CD8-positive, alpha-beta memory T cell (primary cell): ENCODE measurements around the gene MTRF1. TPM values are rescaled to one million over a fixed set of nuclear protein-coding genes. Genes with fewer than 3 reads are reported as not detected.

Source experiments
- CTCF ChIA-PET: fragments of 350-600 bp; sonication (Branson Sonifier 250); formaldehyde crosslinking; loops from one replicate; lab custom pipeline; 2021; ENCODE audit warnings: antibody characterized with exemption; lab: Charles Lee
- POLR2A ChIA-PET: fragments of 350-600 bp; sonication (Branson Sonifier 250); formaldehyde crosslinking; loops from one replicate; lab custom pipeline; 2021; ENCODE audit warnings: antibody characterized with exemption; lab: Charles Lee
- DNase-seq, 5 donors: peaks; one replicate each; pipeline versions ENCODE4 v3.0.0 to v3.0.0-alpha.2; 2020 to 2022; ENCODE audit warnings: mixed read lengths in 1 of 5
- H3K27ac ChIP-seq: one replicate; pipeline ENCODE4 v1.7.0; 2013; ENCODE audit warnings: low read depth, mild to moderate bottlenecking, low read length, moderate library complexity
- H3K27me3 ChIP-seq: 2 replicates; pipeline ENCODE4 v1.7.0; 2013; ENCODE audit warnings: low read length, mild to moderate bottlenecking; ENCODE audit not compliant: insufficient read depth, poor library complexity, severe bottlenecking
- H3K36me3 ChIP-seq: 2 replicates; pipeline ENCODE4 v1.7.0; 2013; ENCODE audit warnings: mild to moderate bottlenecking, low read length, moderate library complexity; ENCODE audit not compliant: insufficient read depth
- H3K4me1 ChIP-seq: 2 replicates; pipeline ENCODE4 v1.7.0; 2013; ENCODE audit warnings: mild to moderate bottlenecking, low read length, moderate library complexity; ENCODE audit not compliant: insufficient read depth
- H3K4me3 ChIP-seq: 2 replicates; pipeline ENCODE4 v1.7.0; 2013; ENCODE audit warnings: mild to moderate bottlenecking, low read length
- H3K9me3 ChIP-seq: 2 replicates; pipeline ENCODE4 v1.7.0; 2013; ENCODE audit warnings: mild to moderate bottlenecking, low read length
- H3K27ac Mint-ChIP-seq, 8 donors: one replicate each; pipeline ENCODE4 v1.8.0; 2020 to 2021; ENCODE audit warnings: mixed read lengths in 8 of 8, mild to moderate bottlenecking in 6 of 8, inconsistent platforms in 3 of 8, moderate library complexity in 3 of 8
- H3K27me3 Mint-ChIP-seq, 2 donors: one replicate each; pipeline ENCODE4 v1.8.0; 2020 to 2021; ENCODE audit warnings: mixed read lengths in 2 of 2, mild to moderate bottlenecking in 1 of 2, moderate library complexity in 1 of 2
- H3K36me3 Mint-ChIP-seq, 3 donors: one replicate each; pipeline ENCODE4 v1.8.0; 2020 to 2021; ENCODE audit warnings: mixed read lengths in 3 of 3, inconsistent platforms in 1 of 3, mild to moderate bottlenecking in 1 of 3
- H3K4me1 Mint-ChIP-seq, 3 donors: one replicate each; pipeline ENCODE4 v1.8.0; 2020 to 2021; ENCODE audit warnings: mixed read lengths in 3 of 3, inconsistent platforms in 1 of 3, mild to moderate bottlenecking in 1 of 3
- H3K4me3 Mint-ChIP-seq, 7 donors: one replicate each; pipeline ENCODE4 v1.8.0; 2020 to 2021; ENCODE audit warnings: mixed read lengths in 7 of 7, mild to moderate bottlenecking in 6 of 7, moderate library complexity in 4 of 7, inconsistent platforms in 2 of 7
- H3K9me3 Mint-ChIP-seq, 5 donors: one replicate each; pipeline ENCODE4 v1.8.0; 2020 to 2022; ENCODE audit warnings: mixed read lengths in 5 of 5, mild to moderate bottlenecking in 3 of 5, moderate library complexity in 2 of 5, inconsistent platforms in 1 of 5
- polyA plus RNA-seq: library from polyadenylated mRNA; unstranded; fragments of 300-500 nt; fragmentation: Illumina TruSeq; gene quantifications from one replicate; pipeline ENCODE4 v1.2.3, GENCODE V29; 2021
- total RNA-seq, 2 experiments: library from RNA; stranded (reverse); gene quantifications; one replicate each; pipeline ENCODE4 v1.2.3, GENCODE V29; 2021

Gene MTRF1
- total and polyA plus RNA-seq, 3 experiments from 2014 or later, result 11.5 to 18.8 (median 17.3) TPM

DNA sequence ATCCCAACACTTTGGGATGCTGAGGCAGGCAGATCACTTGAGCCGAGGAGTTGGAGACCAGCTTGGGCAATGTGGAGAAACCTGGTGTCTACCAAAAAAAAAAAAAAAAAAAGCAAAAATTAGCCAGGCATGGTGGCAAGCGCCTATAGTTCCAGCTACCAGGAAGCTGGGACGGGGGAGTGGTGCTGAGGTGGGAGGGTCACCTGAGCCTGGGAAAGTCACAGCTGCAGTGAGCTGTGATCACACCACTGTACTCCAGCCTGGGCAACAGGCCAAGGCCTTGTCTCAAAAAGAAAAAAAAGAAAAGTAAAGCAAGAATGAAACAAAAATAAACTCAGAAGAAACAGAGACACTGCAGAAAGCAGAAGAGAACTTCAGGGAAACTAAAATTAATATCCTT lies 31.6 kb downstream of the MTRF1 start:
- Mint-ChIP-seq H3K27me3 (no peaks in the 10 kb centered on the region), H3K4me1 (peaks cover 0 to 13% (median 8%) of the 10 kb centered on the region in 3 donors), H3K36me3 (peaks cover 11 to 60% (median 20%) of the 10 kb centered on the region in 3 donors), H3K9me3 (no peaks in the 10 kb centered on the region), H3K4me3 (no peak overlapping the region), H3K27ac (peak overlapping the region in 2 of 8 donors; percentile 27 to 43)
- no peaks in the 10 kb centered on the region for H3K9me3 ChIP-seq
- H3K4me1 ChIP-seq, result no peaks in the 10 kb centered on the region
- ChIA-PET CTCF (interaction anchor here (1.2 to 2.2 kb wide), 2 partner anchors 9 to 421 kb away, joined by 3 to 6 read pairs; no protein-coding TSS in a partner anchor), POLR2A (no interaction called here)
- DNase-seq, result no peak
- no peaks in the 10 kb centered on the region for H3K27me3 ChIP-seq
- no peak overlapping the region for H3K27ac ChIP-seq
- H3K36me3 ChIP-seq, result peaks cover 9% of the 10 kb centered on the region
- no peak overlapping the region for H3K4me3 ChIP-seq

DNA sequence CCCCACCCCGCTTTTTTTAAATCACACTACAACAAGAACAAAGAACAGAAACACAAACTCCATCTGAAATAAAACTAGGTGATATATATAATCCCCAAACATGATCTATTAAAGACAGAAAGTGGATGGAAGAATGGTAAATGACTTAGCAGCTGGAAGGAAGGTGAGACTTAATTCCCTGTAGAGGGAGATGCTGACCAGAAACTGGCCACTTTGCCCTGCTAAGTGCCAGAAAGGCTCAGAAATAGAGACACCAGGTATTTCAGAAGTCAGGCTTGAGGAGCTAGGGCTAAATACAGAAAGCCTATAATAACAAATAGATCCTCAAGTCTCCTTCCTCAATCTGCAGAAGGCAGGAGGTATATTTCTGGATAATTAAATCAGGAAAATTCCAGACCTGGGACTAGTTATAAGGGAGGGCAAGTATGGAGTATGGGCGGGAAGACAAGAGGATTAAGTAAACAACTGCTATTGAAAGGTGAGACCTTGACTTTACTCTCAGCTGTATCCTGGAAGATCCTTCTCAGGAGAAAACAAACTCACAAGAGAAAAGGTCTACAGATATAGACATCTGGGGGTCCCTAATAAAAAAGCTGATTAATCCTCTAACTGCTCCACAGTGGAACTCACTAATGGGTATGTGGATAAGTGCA lies 32.2 kb downstream of the MTRF1 start:
- Histone ChIP-seq H3K4me1 (no peaks in the 10 kb centered on the region), H3K9me3 (no peaks in the 10 kb centered on the region), H3K36me3 (peaks cover 9% of the 10 kb centered on the region), H3K27ac (no peak overlapping the region), H3K4me3 (no peak overlapping the region), H3K27me3 (no peaks in the 10 kb centered on the region)
- no peak for DNase-seq
- Mint-ChIP-seq H3K4me3 (no peak overlapping the region), H3K9me3 (no peaks in the 10 kb centered on the region), H3K27me3 (no peaks in the 10 kb centered on the region), H3K27ac (peak overlapping the region in 5 of 8 donors; percentile 23 to 43 (median 27)), H3K4me1 (peaks cover 0 to 13% (median 8%) of the 10 kb centered on the region in 3 donors), H3K36me3 (peaks cover 11 to 60% (median 15%) of the 10 kb centered on the region in 3 donors)
- POLR2A ChIA-PET, result no interaction called here
- CTCF ChIA-PET, result interaction anchor here (2.2 kb wide), 1 partner anchor 8 kb away, joined by 6 read pairs; no protein-coding TSS in a partner anchor

GRCh38 chr13:41229356-41229755 lies 34.0 kb downstream of the MTRF1 start:
- no peak overlapping the region for H3K4me3 ChIP-seq
- peaks cover 9% of the 10 kb centered on the region for H3K36me3 ChIP-seq
- H3K4me1 Mint-ChIP-seq, result peaks cover 0 to 13% (median 8%) of the 10 kb centered on the region in 3 donors
- no peaks in the 10 kb centered on the region for H3K27me3 Mint-ChIP-seq
- no peak overlapping the region for H3K27ac ChIP-seq
- H3K4me1 ChIP-seq, result no peaks in the 10 kb centered on the region
- no peaks in the 10 kb centered on the region for H3K9me3 Mint-ChIP-seq
- DNase-seq, result no peak
- H3K4me3 Mint-ChIP-seq, result peak overlapping the region in 1 of 7 donors; percentile 13
- no peaks in the 10 kb centered on the region for H3K9me3 ChIP-seq
- POLR2A ChIA-PET, result no interaction called here
- H3K27ac Mint-ChIP-seq, result no peak overlapping the region
- H3K27me3 ChIP-seq, result no peaks in the 10 kb centered on the region
- H3K36me3 Mint-ChIP-seq, result peaks cover 11 to 55% (median 12%) of the 10 kb centered on the region in 3 donors
- CTCF ChIA-PET, result no interaction called here

DNA sequence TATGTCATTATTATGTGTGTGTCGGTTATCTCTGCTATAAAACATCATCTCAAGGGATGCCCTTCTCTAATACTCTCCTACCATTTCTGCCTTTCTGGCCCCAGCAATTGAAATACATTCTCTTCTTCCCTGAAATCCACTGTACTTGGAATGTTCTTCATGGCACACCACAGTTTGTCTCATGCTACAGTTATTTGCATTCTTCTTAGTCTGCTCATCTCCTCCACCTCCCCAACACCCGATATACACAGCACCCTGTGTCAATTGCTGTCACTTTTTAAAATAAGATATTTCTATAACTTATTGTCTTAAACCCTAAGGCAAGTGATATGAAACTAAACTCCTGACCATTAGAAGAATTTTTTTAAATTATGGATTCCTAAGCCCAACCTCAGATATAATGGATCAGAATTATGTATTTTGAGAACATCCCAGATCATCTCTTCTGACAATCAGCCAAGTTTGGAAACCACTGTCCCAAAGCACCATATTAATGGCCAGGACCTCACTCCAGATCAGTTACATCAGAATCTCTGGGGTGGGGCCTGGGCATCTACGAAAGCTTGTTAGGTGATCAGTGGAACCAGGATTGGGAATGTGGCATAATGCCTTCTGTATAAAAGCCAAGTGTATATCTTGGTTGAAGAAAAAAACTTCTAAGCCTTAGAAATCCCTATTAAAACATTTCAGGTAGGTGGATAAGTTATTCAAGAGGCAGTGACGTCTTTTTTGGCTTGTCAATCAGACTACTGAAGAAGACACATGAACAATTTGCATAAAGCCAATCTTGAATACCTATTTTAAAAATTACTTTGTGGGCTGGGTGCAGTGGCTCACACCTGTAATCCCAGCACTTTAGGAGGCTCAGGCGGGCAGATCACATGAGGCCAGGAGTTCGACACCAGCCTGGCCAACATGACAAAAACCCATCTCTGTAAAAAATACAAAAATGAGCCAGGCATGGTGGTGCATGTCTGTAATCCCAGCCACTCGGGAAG lies 39.0 kb downstream of the MTRF1 start:
- no peaks in the 10 kb centered on the region for H3K9me3 ChIP-seq

DNA sequence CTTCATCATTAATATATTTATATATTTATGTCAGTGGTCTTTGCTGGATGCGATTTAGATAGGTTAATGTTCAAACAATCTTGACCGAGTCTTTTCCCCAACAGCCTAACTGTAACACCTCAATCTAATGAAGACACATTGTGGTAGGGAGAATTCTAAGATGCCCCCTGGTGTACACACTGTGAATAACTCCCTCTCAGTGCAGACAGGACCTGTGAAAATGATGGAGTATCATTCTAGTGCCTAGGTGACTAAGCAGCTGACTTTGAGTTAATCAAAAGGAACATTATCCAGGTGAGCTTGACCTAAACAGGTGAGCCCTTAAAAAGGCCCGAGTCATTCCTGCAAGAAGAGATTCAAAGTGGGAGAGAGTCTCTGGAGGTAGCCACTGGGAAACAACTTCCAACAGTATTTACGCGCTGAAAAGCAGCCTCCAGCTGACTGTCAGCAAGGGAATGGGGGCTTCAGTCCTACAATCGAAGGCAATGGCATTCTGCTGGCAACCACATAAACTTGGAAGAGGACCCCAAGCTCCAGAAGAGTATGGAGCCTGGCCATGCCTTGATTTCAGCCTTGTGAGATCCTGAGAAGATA lies 41.0 kb downstream of the MTRF1 start:
- Mint-ChIP-seq H3K27me3 (no peaks in the 10 kb centered on the region), H3K4me1 (no peaks in the 10 kb centered on the region), H3K9me3 (no peaks in the 10 kb centered on the region), H3K36me3 (peaks cover 0 to 55% (median 19%) of the 10 kb centered on the region in 3 donors), H3K4me3 (no peak overlapping the region), H3K27ac (no peak overlapping the region)
- no peaks in the 10 kb centered on the region for H3K9me3 ChIP-seq
- POLR2A ChIA-PET, result no interaction called here
- no peak overlapping the region for H3K27ac ChIP-seq
- DNase-seq, result peak; percentile 14 to 55 (median 39)
- CTCF ChIA-PET, result interaction anchor here (0.8 to 1.7 kb wide), 5 partner anchors 10 to 210 kb away, joined by 3 to 7 read pairs (median 6); partner anchors contain the start of gene WBP4
- no peaks in the 10 kb centered on the region for H3K27me3 ChIP-seq
- no peak overlapping the region for H3K4me3 ChIP-seq
- H3K4me1 ChIP-seq, result no peaks in the 10 kb centered on the region
- no peaks in the 10 kb centered on the region for H3K36me3 ChIP-seq

More for the DNA sequence above, 39.0 kb downstream of the MTRF1 start:
- ChIA-PET POLR2A (no interaction called here), CTCF (no interaction called here)
- H3K36me3 ChIP-seq, result no peaks in the 10 kb centered on the region
- H3K4me1 Mint-ChIP-seq, result no peaks in the 10 kb centered on the region
- H3K27me3 ChIP-seq, result no peaks in the 10 kb centered on the region
- H3K4me1 ChIP-seq, result no peaks in the 10 kb centered on the region
- H3K4me3 Mint-ChIP-seq, result no peak overlapping the region
- H3K27ac ChIP-seq, result no peak overlapping the region
- H3K36me3 Mint-ChIP-seq, result peaks cover 0 to 55% (median 12%) of the 10 kb centered on the region in 3 donors
- peak overlapping the region in 1 of 8 donors; percentile 29 for H3K27ac Mint-ChIP-seq
- H3K27me3 Mint-ChIP-seq, result no peaks in the 10 kb centered on the region
- no peak for DNase-seq
- no peak overlapping the region for H3K4me3 ChIP-seq
- no peaks in the 10 kb centered on the region for H3K9me3 Mint-ChIP-seq

DNA sequence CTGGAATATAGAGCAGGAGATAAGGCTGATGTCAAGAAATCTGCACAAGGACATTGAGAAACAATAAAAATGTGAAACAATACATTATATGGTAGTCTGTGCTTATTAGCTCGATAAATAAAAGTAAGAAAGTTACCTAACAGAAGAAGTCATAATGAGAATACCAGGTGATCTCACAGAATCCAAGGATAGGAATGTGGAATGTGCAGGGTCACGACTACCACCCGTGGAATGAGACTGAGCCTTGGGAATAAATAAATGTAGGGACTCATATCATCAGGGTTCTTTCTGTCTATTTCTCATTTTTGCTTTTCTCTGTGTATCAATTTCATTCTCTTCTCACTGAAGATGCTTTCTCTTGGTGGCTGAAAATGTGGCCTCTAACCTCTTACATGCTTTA lies 43.0 kb downstream of the MTRF1 start:
- ChIA-PET POLR2A (interaction anchor here (0.7 kb wide), 1 partner anchor 164 kb away, joined by 8 read pairs; no protein-coding TSS in a partner anchor), CTCF (interaction anchor here (0.7 to 2.4 kb wide), 2 partner anchors 166 to 275 kb away, joined by 3 to 9 read pairs; no protein-coding TSS in a partner anchor)
- no peak overlapping the region for H3K4me3 ChIP-seq
- no peak overlapping the region for H3K27ac ChIP-seq
- H3K27me3 Mint-ChIP-seq, result no peaks in the 10 kb centered on the region
- no peaks in the 10 kb centered on the region for H3K36me3 ChIP-seq
- DNase-seq, result no peak
- H3K9me3 ChIP-seq, result no peaks in the 10 kb centered on the region
- no peak overlapping the region for H3K27ac Mint-ChIP-seq
- no peaks in the 10 kb centered on the region for H3K27me3 ChIP-seq
- H3K36me3 Mint-ChIP-seq, result peaks cover 0 to 46% (median 19%) of the 10 kb centered on the region in 3 donors
- H3K4me1 ChIP-seq, result no peaks in the 10 kb centered on the region
- H3K9me3 Mint-ChIP-seq, result no peaks in the 10 kb centered on the region
- no peak overlapping the region for H3K4me3 Mint-ChIP-seq
- no peaks in the 10 kb centered on the region for H3K4me1 Mint-ChIP-seq

GRCh38 chr13:41216160-41216559 lies 47.2 kb downstream of the MTRF1 start:
- no peak overlapping the region for H3K4me3 ChIP-seq
- no peaks in the 10 kb centered on the region for H3K4me1 Mint-ChIP-seq
- ChIA-PET POLR2A (interaction anchor here (0.6 kb wide), 1 partner anchor 15 kb away, joined by 3 read pairs; no protein-coding TSS in a partner anchor), CTCF (no interaction called here)
- H3K9me3 Mint-ChIP-seq, result peaks cover 0 to 5% (median 2%) of the 10 kb centered on the region in 5 donors
- H3K27ac Mint-ChIP-seq, result no peak overlapping the region
- no peak for DNase-seq
- H3K27me3 ChIP-seq, result no peaks in the 10 kb centered on the region
- H3K4me3 Mint-ChIP-seq, result no peak overlapping the region
- peaks cover 13 to 25% (median 13%) of the 10 kb centered on the region in 3 donors for H3K36me3 Mint-ChIP-seq
- H3K27ac ChIP-seq, result no peak overlapping the region
- no peaks in the 10 kb centered on the region for H3K4me1 ChIP-seq
- peaks cover 0 to under 1% of the 10 kb centered on the region in 2 donors for H3K27me3 Mint-ChIP-seq
- H3K9me3 ChIP-seq, result no peaks in the 10 kb centered on the region
- H3K36me3 ChIP-seq, result no peaks in the 10 kb centered on the region
